RWPE1 (cell line): ENCODE results near the gene ZNF436.
"Not testable (repeated sequence)": the region's sequence is repeated elsewhere in the genome, so short reads cannot be mapped to it uniquely, and the experiment has no call there.

ENCODE experiments used
- CTCF ChIA-PET: fragments of 350-600 bp; sonication (Branson Sonifier 250); formaldehyde crosslinking; extraction: SDS; loops from one replicate; lab custom pipeline; 2021; lab: Yijun Ruan, JAX
- POLR2A ChIA-PET: fragments of 400-600 bp; formaldehyde crosslinking; extraction: SDS; loops from one replicate; lab custom pipeline; 2020; ENCODE audit warnings: antibody characterized with exemption; ENCODE audit not compliant: low non-redundant PET; lab: Yijun Ruan, JAX
- DNase-seq: peaks from one replicate; pipeline ENCODE4 v3.0.0; 2012; ENCODE audit warnings: low spot score
- H3K27ac ChIP-seq: fragments of 450-650 bp; 2 replicates; pipeline ENCODE4 v1.5.1; 2017
- TF ChIP-seq, protein P1 (sequence below): fragments of 450-650 bp; conservative IDR thresholded peaks from 2 replicates; pipeline ENCODE4 v1.5.1; 2017; ENCODE audit warnings: low read depth, mild to moderate bottlenecking

The ZNF436 gene

DNA sequence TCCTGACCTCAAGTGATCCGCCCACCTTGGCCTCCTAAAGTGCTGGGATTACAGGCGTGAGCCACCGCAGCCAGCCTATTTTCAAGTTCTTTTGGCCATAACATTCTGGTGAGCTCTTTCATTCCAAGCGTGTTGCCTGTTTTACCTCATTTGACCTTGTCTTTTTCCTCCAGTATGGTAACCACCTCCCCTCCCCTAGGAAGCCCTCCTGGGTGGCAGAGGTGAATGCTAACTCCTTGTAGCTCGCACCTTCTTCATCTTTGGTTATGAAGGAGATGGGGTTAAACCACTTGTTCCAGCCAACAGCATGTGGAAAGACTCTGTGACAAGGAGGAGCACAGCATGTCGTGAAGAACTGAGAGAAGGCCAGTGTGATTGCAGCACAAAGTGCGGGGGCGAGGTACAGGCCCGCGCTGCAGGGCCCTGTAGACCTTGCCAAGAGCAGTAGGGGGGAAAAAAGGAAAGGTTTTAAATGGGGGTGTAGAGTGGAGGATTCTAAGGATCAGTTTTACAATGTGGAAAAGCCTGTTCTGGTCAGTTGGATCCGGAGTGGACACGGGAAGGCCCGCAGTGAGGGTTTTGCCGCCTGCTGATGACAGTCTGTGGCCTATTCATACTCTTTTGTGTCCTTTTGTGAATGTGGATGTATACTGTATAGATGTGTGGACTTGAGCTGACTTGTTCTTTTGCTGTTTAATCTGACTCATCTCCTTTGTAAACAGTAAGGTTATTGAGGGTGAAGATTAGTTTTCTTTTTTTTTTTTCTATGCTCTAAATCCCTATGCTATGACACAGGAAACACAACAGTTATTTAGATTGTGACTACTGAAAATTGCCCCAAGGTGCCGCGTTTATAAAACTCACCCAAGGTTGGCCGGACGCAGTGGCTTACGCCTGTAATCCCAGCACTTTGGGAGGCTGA lies 7.5 kb upstream of the ZNF436 start:
- peak; percentile 86 for DNase-seq
- H3K27ac ChIP-seq, result peak overlapping the region; percentile 97
- POLR2A ChIA-PET, result interaction anchor here (0.6 to 0.7 kb wide), 2 partner anchors 9 to 27 kb away, joined by 3 to 5 read pairs; no protein-coding TSS in a partner anchor
- TF ChIP-seq, protein P1, sequence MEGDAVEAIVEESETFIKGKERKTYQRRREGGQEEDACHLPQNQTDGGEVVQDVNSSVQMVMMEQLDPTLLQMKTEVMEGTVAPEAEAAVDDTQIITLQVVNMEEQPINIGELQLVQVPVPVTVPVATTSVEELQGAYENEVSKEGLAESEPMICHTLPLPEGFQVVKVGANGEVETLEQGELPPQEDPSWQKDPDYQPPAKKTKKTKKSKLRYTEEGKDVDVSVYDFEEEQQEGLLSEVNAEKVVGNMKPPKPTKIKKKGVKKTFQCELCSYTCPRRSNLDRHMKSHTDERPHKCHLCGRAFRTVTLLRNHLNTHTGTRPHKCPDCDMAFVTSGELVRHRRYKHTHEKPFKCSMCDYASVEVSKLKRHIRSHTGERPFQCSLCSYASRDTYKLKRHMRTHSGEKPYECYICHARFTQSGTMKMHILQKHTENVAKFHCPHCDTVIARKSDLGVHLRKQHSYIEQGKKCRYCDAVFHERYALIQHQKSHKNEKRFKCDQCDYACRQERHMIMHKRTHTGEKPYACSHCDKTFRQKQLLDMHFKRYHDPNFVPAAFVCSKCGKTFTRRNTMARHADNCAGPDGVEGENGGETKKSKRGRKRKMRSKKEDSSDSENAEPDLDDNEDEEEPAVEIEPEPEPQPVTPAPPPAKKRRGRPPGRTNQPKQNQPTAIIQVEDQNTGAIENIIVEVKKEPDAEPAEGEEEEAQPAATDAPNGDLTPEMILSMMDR, result no peak
- CTCF ChIA-PET, result interaction anchor here (0.5 to 0.8 kb wide), 3 partner anchors 26 to 168 kb away, joined by 3 to 13 read pairs (median 5); no protein-coding TSS in a partner anchor

DNA sequence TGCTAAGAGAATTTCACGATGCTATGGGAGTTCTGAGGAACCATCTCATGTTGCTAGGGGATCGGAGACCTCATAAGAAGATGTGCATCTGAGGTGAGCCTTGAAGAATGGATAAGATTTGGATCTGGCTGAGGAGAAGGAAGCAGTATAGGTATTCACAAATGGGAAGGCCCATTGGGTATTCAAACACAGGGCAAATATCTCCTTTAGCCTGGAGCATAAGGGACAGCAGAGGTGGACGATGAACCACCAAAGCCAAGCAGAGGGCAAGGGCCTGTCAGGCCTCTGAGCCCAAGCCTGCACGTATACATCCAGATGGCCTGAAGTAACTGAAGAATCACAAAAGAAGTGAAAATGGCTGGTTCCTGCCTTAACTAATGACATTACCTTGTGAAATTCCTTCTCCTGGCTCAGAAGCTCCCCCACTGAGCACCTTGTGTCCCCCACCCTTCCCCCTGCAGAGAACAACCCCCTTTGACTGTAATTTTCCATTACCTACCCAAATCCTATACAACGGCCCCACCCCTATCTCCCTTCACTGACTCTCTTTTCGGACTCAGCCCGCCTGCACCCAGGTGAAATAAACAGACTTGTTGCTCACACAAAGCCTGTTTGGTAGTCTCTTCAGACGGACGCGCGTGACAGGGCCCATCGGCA lies 4.6 kb upstream of the ZNF436 start:
- DNase-seq, POLR2A ChIA-PET, CTCF ChIA-PET: not testable (repeated sequence)
- peak overlapping the region; percentile 97 for H3K27ac ChIP-seq

DNA sequence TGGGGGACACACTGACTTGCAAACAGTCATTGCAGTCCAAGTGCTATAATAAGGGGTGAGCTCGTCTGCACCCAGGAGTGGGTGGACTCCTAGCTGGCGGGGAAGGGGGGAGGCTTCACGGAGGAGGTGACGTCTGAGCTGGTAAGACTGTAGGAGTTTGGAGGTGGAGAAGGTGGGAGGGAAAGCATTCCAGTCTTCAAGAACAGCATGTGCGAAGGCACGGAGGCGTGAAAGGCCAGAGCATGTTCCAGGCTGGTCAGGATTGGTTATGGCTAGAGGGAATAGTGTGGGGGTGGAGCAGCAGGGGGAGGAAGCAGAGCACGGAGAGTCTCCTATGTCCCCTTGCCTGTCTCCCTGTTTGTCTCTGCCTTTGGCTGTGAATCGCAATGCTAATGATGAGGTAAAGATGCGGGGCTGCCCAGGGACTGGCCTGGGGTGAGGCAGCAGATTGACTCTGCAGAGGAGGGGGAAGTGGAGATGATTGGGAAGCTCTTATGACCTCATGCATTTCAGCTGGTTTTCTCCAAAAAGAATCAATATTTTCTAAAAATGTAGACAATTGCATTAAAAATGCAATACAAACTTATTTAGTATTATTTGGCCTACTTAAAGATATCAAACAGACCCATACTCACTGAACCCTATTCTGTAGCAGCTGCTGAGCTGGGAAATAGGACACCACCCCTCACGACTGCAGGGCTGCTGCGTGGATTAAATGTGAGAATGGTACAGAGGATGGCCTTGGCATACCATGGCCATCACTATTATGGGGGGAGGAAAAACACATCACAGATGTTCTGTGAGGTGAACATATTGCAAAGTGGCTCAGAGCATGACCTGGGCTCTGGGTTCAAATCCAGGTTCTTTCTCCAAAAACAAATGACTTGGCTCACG lies 2.6 kb upstream of the ZNF436 start:
- H3K27ac ChIP-seq, result peak overlapping the region; percentile 44
- ChIA-PET CTCF (interaction anchor here (1.4 kb wide), 1 partner anchor 32 kb away, joined by 4 read pairs; no protein-coding TSS in a partner anchor), POLR2A (no interaction called here)
- no peak for DNase-seq
- TF ChIP-seq, protein P1, result no peak

DNA sequence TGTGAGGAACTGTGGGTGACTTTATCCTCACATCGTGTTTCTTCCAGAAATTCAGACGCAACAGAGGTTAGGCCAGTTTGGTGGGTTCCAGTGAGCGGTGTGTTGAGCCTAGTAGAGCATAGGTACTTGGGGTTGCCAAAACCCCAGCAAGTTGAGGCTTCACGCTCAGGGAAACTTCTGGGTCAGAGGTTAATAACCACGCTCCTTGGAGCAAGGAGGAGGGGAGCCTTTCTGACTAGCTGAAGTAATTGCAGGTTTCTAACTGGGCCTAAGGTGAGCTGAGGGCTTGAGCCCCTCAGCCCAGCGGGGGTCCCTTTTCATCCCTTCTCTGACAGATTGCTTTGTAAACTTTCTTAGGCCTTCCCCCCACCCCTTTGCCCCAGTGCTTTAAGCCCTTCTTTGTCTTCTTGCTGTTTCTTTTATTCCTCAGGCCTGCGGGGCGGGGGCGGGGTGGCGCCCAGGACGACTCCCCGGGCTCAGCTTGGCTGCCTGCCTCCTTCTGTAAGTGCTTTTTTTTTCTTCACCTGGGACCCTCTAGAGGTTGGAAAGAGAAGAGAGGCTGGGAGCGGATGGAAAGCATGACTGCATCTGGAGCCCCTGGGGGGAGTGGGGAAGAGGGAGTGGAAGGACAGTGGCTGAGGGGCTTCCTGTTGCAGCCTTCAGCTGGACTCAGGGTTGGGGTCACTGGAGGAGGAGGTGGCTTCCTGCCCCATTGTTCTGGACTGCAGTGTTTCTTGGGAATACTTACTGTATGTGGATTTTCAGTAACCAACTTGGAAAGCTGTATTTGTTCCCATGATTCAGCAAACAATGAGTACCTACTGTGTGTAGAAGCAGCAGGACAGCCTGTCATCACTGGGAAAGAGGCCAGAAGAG lies 1.3 kb upstream of the ZNF436 start:
- TF ChIP-seq, protein P1, result no peak
- peak overlapping the region; percentile 77 for H3K27ac ChIP-seq
- ChIA-PET POLR2A (interaction anchor here (0.7 kb wide), 1 partner anchor 1576 kb away, joined by 7 read pairs; no protein-coding TSS in a partner anchor), CTCF (interaction anchor here (0.7 to 1.4 kb wide), 2 partner anchors 33 to 47 kb away, joined by 4 to 5 read pairs; no protein-coding TSS in a partner anchor)
- no peak for DNase-seq

DNA sequence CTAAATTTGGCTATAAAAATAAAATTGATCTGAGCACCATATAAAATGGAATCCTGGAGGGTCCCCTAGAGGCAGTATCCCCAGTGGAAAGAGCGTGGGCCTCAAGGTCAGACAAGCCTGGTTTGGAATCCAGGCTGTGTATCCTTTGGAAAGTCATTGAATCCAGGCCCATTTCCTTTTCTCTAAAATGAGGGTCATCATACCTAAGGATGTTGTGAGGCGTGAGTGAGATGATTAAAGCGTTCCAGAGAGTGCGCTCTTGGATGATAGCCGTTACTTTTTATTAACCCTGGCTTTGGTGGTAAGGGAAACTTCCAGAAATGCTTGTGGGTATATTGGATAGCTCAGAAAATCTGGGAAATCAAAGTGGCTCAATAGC lies 683 bp upstream of the ZNF436 start:
- DNase-seq, result no peak
- CTCF ChIA-PET, result interaction anchor here (0.7 to 1.5 kb wide), 2 partner anchors 33 to 47 kb away, joined by 5 to 6 read pairs; no protein-coding TSS in a partner anchor
- POLR2A ChIA-PET, result interaction anchor here (0.7 kb wide), 1 partner anchor 1577 kb away, joined by 7 read pairs; no protein-coding TSS in a partner anchor
- H3K27ac ChIP-seq, result peak overlapping the region; percentile 77
- TF ChIP-seq, protein P1, result no peak
